Neural cell (in vitro differentiated cells): ENCODE results near the gene GNPAT. TPM values are rescaled to one million over a fixed set of nuclear protein-coding genes. Genes with fewer than 3 reads are reported as not detected.

Experiments
- H2AFZ ChIP-seq: fragments of 200-600, 300-800 bp; sonication (generic), shearing (Covaris generic); 2 replicates; pipeline ENCODE4 v1.6.0; 2014; ENCODE audit warnings: low read depth, mild to moderate bottlenecking, antibody characterized with exemption, low read length, moderate library complexity
- H3F3A ChIP-seq: fragments of 200-600 bp; shearing (Covaris generic); 2 replicates; pipeline ENCODE4 v1.6.1; 2016; ENCODE audit warnings: mild to moderate bottlenecking, moderate library complexity, mixed read lengths, antibody characterized with exemption, low read length; ENCODE audit not compliant: insufficient read depth, poor library complexity, severe bottlenecking
- H3K27ac ChIP-seq: fragments of 200-600, 300-800 bp; sonication (generic), shearing (Covaris generic); 2 replicates; pipeline ENCODE4 v1.5.1; 2014; ENCODE audit warnings: mild to moderate bottlenecking, low read length, moderate library complexity
- H3K27me3 ChIP-seq: fragments of 300-800, 200-600 bp; sonication (generic), shearing (Covaris generic); 2 replicates; pipeline ENCODE4 v1.6.0; 2014; ENCODE audit warnings: mild to moderate bottlenecking, low read depth, low read length, moderate library complexity; ENCODE audit not compliant: insufficient read depth
- H3K36me3 ChIP-seq: fragments of 300-800, 200-600 bp; sonication (generic), shearing (Covaris generic); 2 replicates; pipeline ENCODE4 v1.5.1; 2014; ENCODE audit warnings: mild to moderate bottlenecking, antibody characterized with exemption, low read length, moderate library complexity; ENCODE audit not compliant: insufficient read depth
- H3K4me2 ChIP-seq: fragments of 300-800, 200-600 bp; sonication (generic), shearing (Covaris generic); 2 replicates; pipeline ENCODE4 v1.6.0; 2014; ENCODE audit warnings: mild to moderate bottlenecking, low read length
- H3K4me3 ChIP-seq: fragments of 300-800, 200-600 bp; sonication (generic), shearing (Covaris generic); 2 replicates; pipeline ENCODE4 v1.5.1; 2014; ENCODE audit warnings: mild to moderate bottlenecking, low read length, moderate library complexity
- H3K79me2 ChIP-seq: fragments of 200-600 bp; shearing (Covaris generic); replicated peaks from 2 replicates; pipeline ENCODE4 v1.6.0; 2014; ENCODE audit warnings: mild to moderate bottlenecking, low read length, moderate library complexity; ENCODE audit not compliant: insufficient read depth
- H3K9ac ChIP-seq: fragments of 300-800, 200-600 bp; sonication (generic), shearing (Covaris generic); 2 replicates; pipeline ENCODE4 v1.6.1; 2016; ENCODE audit warnings: mild to moderate bottlenecking, low read length, mixed read lengths
- H3K9me2 ChIP-seq: fragments of 200-600 bp; shearing (Covaris generic); 2 replicates; pipeline ENCODE4 v1.6.1; 2016; ENCODE audit warnings: mild to moderate bottlenecking, low read length, mixed read lengths; ENCODE audit not compliant: insufficient read depth
- H3K9me3 ChIP-seq: fragments of 200-600, 300-800 bp; sonication (generic), shearing (Covaris generic); 2 replicates; pipeline ENCODE4 v1.6.1; 2016; ENCODE audit warnings: mild to moderate bottlenecking, mixed run types, low read length, moderate library complexity, mixed read lengths
- H4K20me1 ChIP-seq: fragments of 200-600 bp; shearing (Covaris generic); 2 replicates; pipeline ENCODE4 v1.6.1; 2016; ENCODE audit warnings: mild to moderate bottlenecking, mixed run types; ENCODE audit not compliant: insufficient read depth
- EP300 ChIP-seq: fragments of 450-650 bp; conservative IDR thresholded peaks from 2 replicates; pipeline ENCODE4 v1.6.1; 2014; ENCODE audit warnings: antibody characterized with exemption, mild to moderate bottlenecking, moderate library complexity; ENCODE audit not compliant: poor library complexity, severe bottlenecking
- EZH2 ChIP-seq: fragments of 200-600, 300-800 bp; shearing (Covaris generic), sonication (generic); IDR thresholded peaks from 2 replicates; pipeline ENCODE4 v1.6.1; 2014; ENCODE audit warnings: antibody characterized with exemption, low read length, borderline replicate concordance, mild to moderate bottlenecking; ENCODE audit not compliant: insufficient read depth, poor library complexity, severe bottlenecking
- MXI1 ChIP-seq: fragments of 450-650 bp; conservative IDR thresholded peaks from 2 replicates; pipeline ENCODE4 v1.6.1; 2014; ENCODE audit warnings: antibody characterized with exemption, mild to moderate bottlenecking; ENCODE audit not compliant: poor library complexity, severe bottlenecking
- POLR2AphosphoS5 ChIP-seq: IDR thresholded peaks from 2 replicates; pipeline ENCODE4 v1.6.1; 2012
- RAD21 ChIP-seq: fragments of 450-650 bp; conservative IDR thresholded peaks from 2 replicates; pipeline ENCODE4 v1.6.1; 2014; ENCODE audit warnings: antibody characterized with exemption, mild to moderate bottlenecking, moderate library complexity
- SMC3 ChIP-seq: fragments of 450-650 bp; conservative IDR thresholded peaks from 2 replicates; pipeline ENCODE4 v1.6.1; 2014; ENCODE audit warnings: antibody characterized with exemption, mild to moderate bottlenecking, moderate library complexity; ENCODE audit not compliant: poor library complexity
- TAF1 ChIP-seq: IDR thresholded peaks from 2 replicates; pipeline ENCODE4 v1.6.1; 2012; ENCODE audit warnings: low read depth
- polyA plus RNA-seq: library from polyadenylated mRNA; depleted of rRNA; stranded (reverse); fragments of >200 nt; gene quantifications from 2 replicates; pipeline ENCODE4 v1.2.3, GENCODE V29; 2014
- TF ChIP-seq, protein P1 (sequence below): fragments of 450-650 bp; IDR thresholded peaks from 2 replicates; pipeline ENCODE4 v1.5.1; 2014; ENCODE audit warnings: antibody characterized with exemption, mild to moderate bottlenecking, moderate library complexity; ENCODE audit not compliant: poor library complexity, severe bottlenecking
- TF ChIP-seq, protein P2 (sequence below): IDR thresholded peaks from 2 replicates; pipeline ENCODE4 v1.6.1; 2012; ENCODE audit warnings: borderline replicate concordance

The GNPAT gene
- polyA plus RNA-seq, 1 donor from 2014 or later = 50.8 TPM

DNA sequence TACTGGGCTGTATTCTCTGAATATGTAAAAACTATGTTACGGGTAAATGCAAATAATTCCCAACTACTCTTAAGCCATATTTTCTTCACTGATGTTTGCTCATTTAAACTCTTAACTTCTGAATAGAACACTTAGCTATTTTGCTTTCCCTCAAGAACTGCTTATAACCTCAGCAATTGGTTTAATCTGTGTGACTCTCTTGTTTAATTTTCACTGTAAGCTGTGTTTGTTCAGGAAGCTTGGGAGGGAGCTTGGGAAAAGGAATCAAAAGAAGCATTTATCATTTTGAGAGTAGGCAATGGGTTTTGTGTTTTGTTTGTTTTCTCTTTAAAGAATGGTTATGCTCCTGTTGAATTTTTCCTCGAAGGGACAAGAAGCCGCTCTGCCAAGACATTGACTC lies 24.4 kb downstream of the GNPAT start:
- Histone ChIP-seq H3K9me3 (no peaks in the 10 kb centered on the region), H3K4me3 (no peak overlapping the region), H3K9me2 (no peaks in the 10 kb centered on the region), H3K36me3 (no peaks in the 10 kb centered on the region), H3K4me2 (no peak overlapping the region), H3K27ac (no peak overlapping the region), H3F3A (no peaks in the 10 kb centered on the region), H3K27me3 (no peaks in the 10 kb centered on the region), H4K20me1 (no peaks in the 10 kb centered on the region), H2AFZ (no peak overlapping the region), H3K9ac (no peak overlapping the region), H3K79me2 (no peaks in the 10 kb centered on the region)
- TF ChIP-seq EZH2 (no peak), RAD21 (no peak), SMC3 (no peak), MXI1 (no peak), EP300 (no peak), TAF1 (no peak), POLR2AphosphoS5 (no peak)
- TF ChIP-seq, protein P1, sequence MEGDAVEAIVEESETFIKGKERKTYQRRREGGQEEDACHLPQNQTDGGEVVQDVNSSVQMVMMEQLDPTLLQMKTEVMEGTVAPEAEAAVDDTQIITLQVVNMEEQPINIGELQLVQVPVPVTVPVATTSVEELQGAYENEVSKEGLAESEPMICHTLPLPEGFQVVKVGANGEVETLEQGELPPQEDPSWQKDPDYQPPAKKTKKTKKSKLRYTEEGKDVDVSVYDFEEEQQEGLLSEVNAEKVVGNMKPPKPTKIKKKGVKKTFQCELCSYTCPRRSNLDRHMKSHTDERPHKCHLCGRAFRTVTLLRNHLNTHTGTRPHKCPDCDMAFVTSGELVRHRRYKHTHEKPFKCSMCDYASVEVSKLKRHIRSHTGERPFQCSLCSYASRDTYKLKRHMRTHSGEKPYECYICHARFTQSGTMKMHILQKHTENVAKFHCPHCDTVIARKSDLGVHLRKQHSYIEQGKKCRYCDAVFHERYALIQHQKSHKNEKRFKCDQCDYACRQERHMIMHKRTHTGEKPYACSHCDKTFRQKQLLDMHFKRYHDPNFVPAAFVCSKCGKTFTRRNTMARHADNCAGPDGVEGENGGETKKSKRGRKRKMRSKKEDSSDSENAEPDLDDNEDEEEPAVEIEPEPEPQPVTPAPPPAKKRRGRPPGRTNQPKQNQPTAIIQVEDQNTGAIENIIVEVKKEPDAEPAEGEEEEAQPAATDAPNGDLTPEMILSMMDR = no peak
- TF ChIP-seq, protein P2, sequence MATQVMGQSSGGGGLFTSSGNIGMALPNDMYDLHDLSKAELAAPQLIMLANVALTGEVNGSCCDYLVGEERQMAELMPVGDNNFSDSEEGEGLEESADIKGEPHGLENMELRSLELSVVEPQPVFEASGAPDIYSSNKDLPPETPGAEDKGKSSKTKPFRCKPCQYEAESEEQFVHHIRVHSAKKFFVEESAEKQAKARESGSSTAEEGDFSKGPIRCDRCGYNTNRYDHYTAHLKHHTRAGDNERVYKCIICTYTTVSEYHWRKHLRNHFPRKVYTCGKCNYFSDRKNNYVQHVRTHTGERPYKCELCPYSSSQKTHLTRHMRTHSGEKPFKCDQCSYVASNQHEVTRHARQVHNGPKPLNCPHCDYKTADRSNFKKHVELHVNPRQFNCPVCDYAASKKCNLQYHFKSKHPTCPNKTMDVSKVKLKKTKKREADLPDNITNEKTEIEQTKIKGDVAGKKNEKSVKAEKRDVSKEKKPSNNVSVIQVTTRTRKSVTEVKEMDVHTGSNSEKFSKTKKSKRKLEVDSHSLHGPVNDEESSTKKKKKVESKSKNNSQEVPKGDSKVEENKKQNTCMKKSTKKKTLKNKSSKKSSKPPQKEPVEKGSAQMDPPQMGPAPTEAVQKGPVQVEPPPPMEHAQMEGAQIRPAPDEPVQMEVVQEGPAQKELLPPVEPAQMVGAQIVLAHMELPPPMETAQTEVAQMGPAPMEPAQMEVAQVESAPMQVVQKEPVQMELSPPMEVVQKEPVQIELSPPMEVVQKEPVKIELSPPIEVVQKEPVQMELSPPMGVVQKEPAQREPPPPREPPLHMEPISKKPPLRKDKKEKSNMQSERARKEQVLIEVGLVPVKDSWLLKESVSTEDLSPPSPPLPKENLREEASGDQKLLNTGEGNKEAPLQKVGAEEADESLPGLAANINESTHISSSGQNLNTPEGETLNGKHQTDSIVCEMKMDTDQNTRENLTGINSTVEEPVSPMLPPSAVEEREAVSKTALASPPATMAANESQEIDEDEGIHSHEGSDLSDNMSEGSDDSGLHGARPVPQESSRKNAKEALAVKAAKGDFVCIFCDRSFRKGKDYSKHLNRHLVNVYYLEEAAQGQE = no peak

DNA sequence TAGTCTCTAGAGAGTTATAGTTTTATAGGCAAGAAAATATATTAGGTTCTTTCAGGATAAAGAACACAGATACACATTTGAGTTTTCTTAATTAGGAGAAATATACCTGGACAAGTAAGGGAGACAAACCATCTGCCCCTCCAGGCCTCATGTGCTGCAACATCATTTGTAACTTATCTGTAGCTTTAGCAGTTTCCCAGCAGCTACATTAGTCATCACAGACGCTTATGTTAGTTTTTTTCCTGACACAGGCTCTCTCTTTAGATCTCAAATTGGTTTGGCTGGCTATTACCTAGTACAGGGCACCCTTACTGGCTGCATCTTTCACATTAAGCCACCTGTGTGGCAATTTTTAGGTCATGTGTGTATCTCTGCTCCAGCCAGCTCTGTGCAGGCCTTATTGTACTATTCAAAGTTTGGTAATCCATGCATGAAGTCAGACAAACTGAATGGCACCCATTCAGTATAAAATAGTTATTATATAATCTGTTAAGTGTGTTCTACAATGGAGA lies 25.9 kb downstream of the GNPAT start:
- Histone ChIP-seq H3K9ac (no peak overlapping the region), H4K20me1 (no peaks in the 10 kb centered on the region), H3K9me2 (no peaks in the 10 kb centered on the region), H3K27me3 (no peaks in the 10 kb centered on the region), H3F3A (no peaks in the 10 kb centered on the region), H3K36me3 (no peaks in the 10 kb centered on the region), H3K4me2 (no peak overlapping the region), H3K4me3 (no peak overlapping the region), H3K79me2 (no peaks in the 10 kb centered on the region), H3K9me3 (no peaks in the 10 kb centered on the region), H3K27ac (no peak overlapping the region), H2AFZ (no peak overlapping the region)
- TF ChIP-seq, protein P2 = no peak
- TF ChIP-seq POLR2AphosphoS5 = no peak
- TF ChIP-seq, protein P1 = no peak
- no peak for TF ChIP-seq RAD21
- TF ChIP-seq EZH2 = no peak
- TF ChIP-seq EP300 = no peak
- TF ChIP-seq MXI1 = no peak
- TF ChIP-seq TAF1 = no peak
- TF ChIP-seq SMC3 = no peak
